ENCODE data around the gene STK32B.

- TF ChIP-seq GATA3 (IDR thresholded peaks at IDR 0.05; ENCODE audit: low read depth, low read length) (no peak), GATA2 (IDR thresholded peaks at IDR 0.05; ENCODE audit: low read depth, low read length) (no peak)
These were observed 186.9 kb downstream of the STK32B start for GRCh38 chr4:5238173-5238572.

Measured in SH-SY5Y (cell line).